GM23338 (cell line): ENCODE results near the gene GAR1. TPM values are rescaled to one million over a fixed set of nuclear protein-coding genes. Genes with fewer than 3 reads are reported as not detected.

ENCODE experiments used
- ATAC-seq: fragments of 200-7000 bp; cut with Tn5 transposase; 3 replicates; pipeline ENCODE4 v1.9.1; 2020
- DNase-seq: peaks from one replicate; pipeline ENCODE4 v3.0.0-alpha.2; 2015; ENCODE audit warnings: low spot score
- H2AFZ ChIP-seq: fragments of 200-600 bp; sonication (generic); 2 replicates; pipeline ENCODE4 v1.8.0; 2016; ENCODE audit warnings: antibody characterized with exemption, mild to moderate bottlenecking, moderate library complexity
- H3F3A ChIP-seq: fragments of 200-600 bp; sonication (generic); replicated peaks from 2 replicates; pipeline ENCODE4 v1.8.0; 2017; ENCODE audit warnings: antibody characterized with exemption, mixed run types, low read depth
- H3K27ac ChIP-seq: fragments of 200-600 bp; sonication (generic); 2 replicates; pipeline ENCODE4 v1.6.1; 2016; ENCODE audit warnings: low read depth
- H3K27me3 ChIP-seq: fragments of 200-600 bp; sonication (generic); 2 replicates; pipeline ENCODE4 v1.8.0; 2016; ENCODE audit warnings: mild to moderate bottlenecking, mixed run types, moderate library complexity; ENCODE audit not compliant: insufficient read depth
- H3K36me3 ChIP-seq: fragments of 200-600 bp; sonication (generic); 2 replicates; pipeline ENCODE4 v1.8.0; 2016; ENCODE audit warnings: mild to moderate bottlenecking; ENCODE audit not compliant: insufficient read depth
- H3K4me1 ChIP-seq: fragments of 200-600 bp; sonication (generic); 2 replicates; pipeline ENCODE4 v1.8.0; 2016; ENCODE audit warnings: mild to moderate bottlenecking, moderate library complexity; ENCODE audit not compliant: insufficient read depth
- H3K4me2 ChIP-seq: fragments of 200-600 bp; sonication (generic); 2 replicates; pipeline ENCODE4 v1.7.1; 2017; ENCODE audit warnings: mixed run types
- H3K4me3 ChIP-seq: fragments of 200-600 bp; sonication (generic); 2 replicates; pipeline ENCODE4 v1.6.1; 2016; ENCODE audit warnings: mixed run types
- H3K79me2 ChIP-seq: fragments of 200-600 bp; sonication (generic); replicated peaks from 2 replicates; pipeline ENCODE4 v1.8.0; 2017; ENCODE audit warnings: mild to moderate bottlenecking; ENCODE audit not compliant: insufficient read depth
- H3K9me2 ChIP-seq: fragments of 200-600 bp; sonication (generic); 2 replicates; pipeline ENCODE4 v1.8.0; 2017; ENCODE audit not compliant: insufficient read depth
- H4K20me1 ChIP-seq: fragments of 200-600 bp; sonication (generic); replicated peaks from 2 replicates; pipeline ENCODE4 v1.8.0; 2017; ENCODE audit warnings: mild to moderate bottlenecking; ENCODE audit not compliant: insufficient read depth
- H3K27ac Mint-ChIP-seq: 2 replicates; pipeline ENCODE4 v1.8.0; 2020; ENCODE audit warnings: inconsistent platforms, mild to moderate bottlenecking, moderate library complexity, mixed read lengths
- H3K27me3 Mint-ChIP-seq: 3 replicates; pipeline ENCODE4 v1.8.0; 2022; ENCODE audit warnings: low read depth, mild to moderate bottlenecking, moderate library complexity, mixed read lengths, inconsistent platforms; ENCODE audit not compliant: insufficient read depth, poor library complexity
- H3K36me3 Mint-ChIP-seq: 3 replicates; pipeline ENCODE4 v1.8.0; 2021; ENCODE audit warnings: low read depth, mild to moderate bottlenecking, inconsistent platforms, moderate library complexity, mixed read lengths
- H3K4me1 Mint-ChIP-seq: 3 replicates; pipeline ENCODE4 v1.8.0; 2020; ENCODE audit warnings: mild to moderate bottlenecking, inconsistent platforms, mixed read lengths
- H3K4me3 Mint-ChIP-seq: 3 replicates; pipeline ENCODE4 v1.8.0; 2021; ENCODE audit warnings: moderate library complexity, mild to moderate bottlenecking, inconsistent platforms, mixed read lengths
- H3K9me3 Mint-ChIP-seq: 3 replicates; pipeline ENCODE4 v1.8.0; 2020; ENCODE audit warnings: moderate library complexity, mild to moderate bottlenecking, inconsistent platforms, mixed read lengths
- CREB1 ChIP-seq: fragments of 250-450 bp; sonication (Bioruptor Pico); IDR thresholded peaks from 2 replicates; pipeline ENCODE4 v1.5.0; 2020; ENCODE audit warnings: low read depth, mild to moderate bottlenecking, moderate library complexity
- POLR2AphosphoS5 ChIP-seq: IDR thresholded peaks from 2 replicates; pipeline ENCODE4 v1.6.1; 2016; ENCODE audit warnings: antibody characterized with exemption, low read depth
- ZNF114 ChIP-seq: fragments of 250-450 bp; sonication (Bioruptor Pico); IDR thresholded peaks from 2 replicates; pipeline ENCODE4 v1.5.0; 2020; ENCODE audit warnings: mild to moderate bottlenecking, moderate library complexity
- ZNF331 ChIP-seq: fragments of 250-450 bp; sonication (Bioruptor Pico); IDR thresholded peaks from 2 replicates; pipeline ENCODE4 v1.5.0; 2020; ENCODE audit warnings: low read depth, mild to moderate bottlenecking, moderate library complexity
- polyA plus RNA-seq: library from polyadenylated mRNA; unstranded; fragments of >200 nt; fragmentation: Nextera tagmentation; extraction: Ambion mirVana; gene quantifications from 2 replicates; pipeline ENCODE4 v1.2.1, GENCODE V29; 2016
- total RNA-seq: library from RNA; depleted of rRNA; stranded (reverse); fragments of >200 nt; shearing (Covaris generic); gene quantifications from 2 replicates; pipeline ENCODE4 v1.2.3, GENCODE V29; 2014
- TF ChIP-seq, protein P1 (sequence below): fragments of 250-450 bp; sonication (Bioruptor Pico); IDR thresholded peaks from 2 replicates; pipeline ENCODE4 v1.5.0; 2020; ENCODE audit warnings: mild to moderate bottlenecking, moderate library complexity
- TF ChIP-seq, protein P2 (sequence below): IDR thresholded peaks from 2 replicates; pipeline ENCODE4 v1.6.1; 2016; ENCODE audit warnings: antibody characterized with exemption

The GAR1 gene
- total and polyA plus RNA-seq, 2 experiments from 2014 or later, result 13.8 to 98.7 TPM

- TF ChIP-seq, protein P1, sequence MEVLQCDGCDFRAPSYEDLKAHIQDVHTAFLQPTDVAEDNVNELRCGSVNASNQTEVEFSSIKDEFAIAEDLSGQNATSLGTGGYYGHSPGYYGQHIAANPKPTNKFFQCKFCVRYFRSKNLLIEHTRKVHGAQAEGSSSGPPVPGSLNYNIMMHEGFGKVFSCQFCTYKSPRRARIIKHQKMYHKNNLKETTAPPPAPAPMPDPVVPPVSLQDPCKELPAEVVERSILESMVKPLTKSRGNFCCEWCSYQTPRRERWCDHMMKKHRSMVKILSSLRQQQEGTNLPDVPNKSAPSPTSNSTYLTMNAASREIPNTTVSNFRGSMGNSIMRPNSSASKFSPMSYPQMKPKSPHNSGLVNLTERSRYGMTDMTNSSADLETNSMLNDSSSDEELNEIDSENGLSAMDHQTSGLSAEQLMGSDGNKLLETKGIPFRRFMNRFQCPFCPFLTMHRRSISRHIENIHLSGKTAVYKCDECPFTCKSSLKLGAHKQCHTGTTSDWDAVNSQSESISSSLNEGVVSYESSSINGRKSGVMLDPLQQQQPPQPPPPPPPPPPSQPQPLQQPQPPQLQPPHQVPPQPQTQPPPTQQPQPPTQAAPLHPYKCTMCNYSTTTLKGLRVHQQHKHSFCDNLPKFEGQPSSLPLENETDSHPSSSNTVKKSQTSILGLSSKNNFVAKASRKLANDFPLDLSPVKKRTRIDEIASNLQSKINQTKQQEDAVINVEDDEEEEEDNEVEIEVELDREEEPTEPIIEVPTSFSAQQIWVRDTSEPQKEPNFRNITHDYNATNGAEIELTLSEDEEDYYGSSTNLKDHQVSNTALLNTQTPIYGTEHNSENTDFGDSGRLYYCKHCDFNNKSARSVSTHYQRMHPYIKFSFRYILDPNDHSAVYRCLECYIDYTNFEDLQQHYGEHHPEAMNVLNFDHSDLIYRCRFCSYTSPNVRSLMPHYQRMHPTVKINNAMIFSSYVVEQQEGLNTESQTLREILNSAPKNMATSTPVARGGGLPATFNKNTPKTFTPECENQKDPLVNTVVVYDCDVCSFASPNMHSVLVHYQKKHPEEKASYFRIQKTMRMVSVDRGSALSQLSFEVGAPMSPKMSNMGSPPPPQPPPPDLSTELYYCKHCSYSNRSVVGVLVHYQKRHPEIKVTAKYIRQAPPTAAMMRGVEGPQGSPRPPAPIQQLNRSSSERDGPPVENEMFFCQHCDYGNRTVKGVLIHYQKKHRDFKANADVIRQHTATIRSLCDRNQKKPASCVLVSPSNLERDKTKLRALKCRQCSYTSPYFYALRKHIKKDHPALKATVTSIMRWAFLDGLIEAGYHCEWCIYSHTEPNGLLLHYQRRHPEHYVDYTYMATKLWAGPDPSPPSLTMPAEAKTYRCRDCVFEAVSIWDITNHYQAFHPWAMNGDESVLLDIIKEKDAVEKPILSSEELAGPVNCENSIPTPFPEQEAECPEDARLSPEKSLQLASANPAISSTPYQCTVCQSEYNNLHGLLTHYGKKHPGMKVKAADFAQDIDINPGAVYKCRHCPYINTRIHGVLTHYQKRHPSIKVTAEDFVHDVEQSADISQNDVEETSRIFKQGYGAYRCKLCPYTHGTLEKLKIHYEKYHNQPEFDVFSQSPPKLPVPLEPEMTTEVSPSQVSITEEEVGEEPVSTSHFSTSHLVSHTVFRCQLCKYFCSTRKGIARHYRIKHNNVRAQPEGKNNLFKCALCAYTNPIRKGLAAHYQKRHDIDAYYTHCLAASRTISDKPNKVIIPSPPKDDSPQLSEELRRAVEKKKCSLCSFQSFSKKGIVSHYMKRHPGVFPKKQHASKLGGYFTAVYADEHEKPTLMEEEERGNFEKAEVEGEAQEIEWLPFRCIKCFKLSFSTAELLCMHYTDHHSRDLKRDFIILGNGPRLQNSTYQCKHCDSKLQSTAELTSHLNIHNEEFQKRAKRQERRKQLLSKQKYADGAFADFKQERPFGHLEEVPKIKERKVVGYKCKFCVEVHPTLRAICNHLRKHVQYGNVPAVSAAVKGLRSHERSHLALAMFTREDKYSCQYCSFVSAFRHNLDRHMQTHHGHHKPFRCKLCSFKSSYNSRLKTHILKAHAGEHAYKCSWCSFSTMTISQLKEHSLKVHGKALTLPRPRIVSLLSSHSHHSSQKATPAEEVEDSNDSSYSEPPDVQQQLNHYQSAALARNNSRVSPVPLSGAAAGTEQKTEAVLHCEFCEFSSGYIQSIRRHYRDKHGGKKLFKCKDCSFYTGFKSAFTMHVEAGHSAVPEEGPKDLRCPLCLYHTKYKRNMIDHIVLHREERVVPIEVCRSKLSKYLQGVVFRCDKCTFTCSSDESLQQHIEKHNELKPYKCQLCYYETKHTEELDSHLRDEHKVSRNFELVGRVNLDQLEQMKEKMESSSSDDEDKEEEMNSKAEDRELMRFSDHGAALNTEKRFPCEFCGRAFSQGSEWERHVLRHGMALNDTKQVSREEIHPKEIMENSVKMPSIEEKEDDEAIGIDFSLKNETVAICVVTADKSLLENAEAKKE, result no peak
- TF ChIP-seq, protein P2, sequence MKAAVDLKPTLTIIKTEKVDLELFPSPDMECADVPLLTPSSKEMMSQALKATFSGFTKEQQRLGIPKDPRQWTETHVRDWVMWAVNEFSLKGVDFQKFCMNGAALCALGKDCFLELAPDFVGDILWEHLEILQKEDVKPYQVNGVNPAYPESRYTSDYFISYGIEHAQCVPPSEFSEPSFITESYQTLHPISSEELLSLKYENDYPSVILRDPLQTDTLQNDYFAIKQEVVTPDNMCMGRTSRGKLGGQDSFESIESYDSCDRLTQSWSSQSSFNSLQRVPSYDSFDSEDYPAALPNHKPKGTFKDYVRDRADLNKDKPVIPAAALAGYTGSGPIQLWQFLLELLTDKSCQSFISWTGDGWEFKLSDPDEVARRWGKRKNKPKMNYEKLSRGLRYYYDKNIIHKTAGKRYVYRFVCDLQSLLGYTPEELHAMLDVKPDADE, result no peak
- TF ChIP-seq POLR2AphosphoS5 (no peak), ZNF331 (CRISPR knock-in tag) (no peak), CREB1 (CRISPR knock-in tag) (no peak)
Observed at GRCh38 chr4:109811707-109812106, 3.9 kb upstream of the GAR1 start (continued).

- peaks cover 49% of the 10 kb centered on the region for H3K36me3 Mint-ChIP-seq
- no peaks in the 10 kb centered on the region; the same call in 2 of the 3 replicates for H3K9me3 Mint-ChIP-seq
- no peak for TF ChIP-seq ZNF114 (CRISPR knock-in tag)
- TF ChIP-seq, protein P2, result no peak
- TF ChIP-seq, protein P1, result no peak
Observed at GRCh38 chr4:109816082-109816442, 500 bp downstream of the GAR1 start.

More at GRCh38 chr4:109816082-109816442, 500 bp downstream of the GAR1 start:
- H3K9me2 ChIP-seq, result no peaks in the 10 kb centered on the region
- H3K27ac ChIP-seq, result peak overlapping the region; percentile 69; the same call in 1 of the 2 replicates
- H3K36me3 ChIP-seq, result peaks cover 17% of the 10 kb centered on the region; the same call in 1 of the 2 replicates
- 0 out of 2 replicates have a peak, but pooled peaks cover 6% of the 10 kb centered on the region for H3F3A ChIP-seq
- ATAC-seq, result peak; percentile 10
- peaks cover 56% of the 10 kb centered on the region for H3K79me2 ChIP-seq
- peak overlapping the region; percentile 70; the same call in 1 of the 2 replicates for H2AFZ ChIP-seq
- Mint-ChIP-seq H3K4me3 (peak overlapping the region; percentile 100), H3K27ac (peak overlapping the region; percentile 99), H3K4me1 (peaks cover 19% of the 10 kb centered on the region), H3K27me3 (peaks cover 23% of the 10 kb centered on the region)
- H4K20me1 ChIP-seq, result peaks cover 7% of the 10 kb centered on the region; the same call in 1 of the 2 replicates
- H3K4me2 ChIP-seq, result peak overlapping the region; percentile 98
- no peaks in the 10 kb centered on the region for H3K27me3 ChIP-seq
- H3K4me3 ChIP-seq, result peak overlapping the region; percentile 62
- peaks cover 11% of the 10 kb centered on the region; the same call in 1 of the 2 replicates for H3K4me1 ChIP-seq
- peak; percentile 21 for DNase-seq
